ENCODE measurements around the gene DDX24. TPM values are rescaled to one million over a fixed set of nuclear protein-coding genes. Genes with fewer than 3 reads are reported as not detected.

Gene DDX24
- total RNA-seq, 2 donors from 2014 or later: 48.0 to 95.6 TPM

DNA sequence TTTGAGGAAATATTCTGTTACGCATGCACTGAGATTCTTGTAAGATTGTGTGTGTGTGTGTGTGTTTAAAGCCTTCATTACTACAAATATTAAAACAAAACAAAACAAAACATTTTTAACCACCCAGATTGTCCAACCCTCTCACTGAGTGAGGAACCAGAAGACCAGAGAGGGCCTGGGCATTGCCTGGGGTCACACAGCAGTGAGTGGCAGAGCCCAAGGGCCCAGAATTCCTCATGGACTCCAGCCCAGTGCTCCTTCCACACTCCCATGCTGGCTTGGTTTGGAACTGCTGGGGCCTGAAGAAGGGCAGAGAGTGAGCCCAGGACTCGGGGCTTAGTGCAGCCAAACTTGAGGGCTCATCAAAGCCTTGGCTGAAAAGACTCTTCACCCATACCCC, 56.5 kb downstream of the DDX24 start:
- Histone ChIP-seq H3K27ac (no peak overlapping the region), H3K36me3 (replicated peaks in 1 of 2; ENCODE audit: insufficient read depth in 1 of 2, low read depth in 2 of 2) (no peaks in the 10 kb centered on the region), H3K9me3 (no peaks in the 10 kb centered on the region), H3K4me1 (peaks cover 15% of the 10 kb centered on the region), H3K27me3 (no peaks in the 10 kb centered on the region), H3K4me3 (no peak overlapping the region)
- ATAC-seq (no peak), DNase-seq (no peak)
- intact Hi-C loops (cut with DNase I): no loop called here
- TF ChIP-seq, protein P1, sequence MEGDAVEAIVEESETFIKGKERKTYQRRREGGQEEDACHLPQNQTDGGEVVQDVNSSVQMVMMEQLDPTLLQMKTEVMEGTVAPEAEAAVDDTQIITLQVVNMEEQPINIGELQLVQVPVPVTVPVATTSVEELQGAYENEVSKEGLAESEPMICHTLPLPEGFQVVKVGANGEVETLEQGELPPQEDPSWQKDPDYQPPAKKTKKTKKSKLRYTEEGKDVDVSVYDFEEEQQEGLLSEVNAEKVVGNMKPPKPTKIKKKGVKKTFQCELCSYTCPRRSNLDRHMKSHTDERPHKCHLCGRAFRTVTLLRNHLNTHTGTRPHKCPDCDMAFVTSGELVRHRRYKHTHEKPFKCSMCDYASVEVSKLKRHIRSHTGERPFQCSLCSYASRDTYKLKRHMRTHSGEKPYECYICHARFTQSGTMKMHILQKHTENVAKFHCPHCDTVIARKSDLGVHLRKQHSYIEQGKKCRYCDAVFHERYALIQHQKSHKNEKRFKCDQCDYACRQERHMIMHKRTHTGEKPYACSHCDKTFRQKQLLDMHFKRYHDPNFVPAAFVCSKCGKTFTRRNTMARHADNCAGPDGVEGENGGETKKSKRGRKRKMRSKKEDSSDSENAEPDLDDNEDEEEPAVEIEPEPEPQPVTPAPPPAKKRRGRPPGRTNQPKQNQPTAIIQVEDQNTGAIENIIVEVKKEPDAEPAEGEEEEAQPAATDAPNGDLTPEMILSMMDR (IDR thresholded peaks at IDR 0.05): no peak
- no peak for TF ChIP-seq POLR2A (IDR thresholded peaks at IDR 0.05)
- 94 to 100% methylated on average over 2 of the region's 2 CpGs for WGBS, 2 donors

DNA sequence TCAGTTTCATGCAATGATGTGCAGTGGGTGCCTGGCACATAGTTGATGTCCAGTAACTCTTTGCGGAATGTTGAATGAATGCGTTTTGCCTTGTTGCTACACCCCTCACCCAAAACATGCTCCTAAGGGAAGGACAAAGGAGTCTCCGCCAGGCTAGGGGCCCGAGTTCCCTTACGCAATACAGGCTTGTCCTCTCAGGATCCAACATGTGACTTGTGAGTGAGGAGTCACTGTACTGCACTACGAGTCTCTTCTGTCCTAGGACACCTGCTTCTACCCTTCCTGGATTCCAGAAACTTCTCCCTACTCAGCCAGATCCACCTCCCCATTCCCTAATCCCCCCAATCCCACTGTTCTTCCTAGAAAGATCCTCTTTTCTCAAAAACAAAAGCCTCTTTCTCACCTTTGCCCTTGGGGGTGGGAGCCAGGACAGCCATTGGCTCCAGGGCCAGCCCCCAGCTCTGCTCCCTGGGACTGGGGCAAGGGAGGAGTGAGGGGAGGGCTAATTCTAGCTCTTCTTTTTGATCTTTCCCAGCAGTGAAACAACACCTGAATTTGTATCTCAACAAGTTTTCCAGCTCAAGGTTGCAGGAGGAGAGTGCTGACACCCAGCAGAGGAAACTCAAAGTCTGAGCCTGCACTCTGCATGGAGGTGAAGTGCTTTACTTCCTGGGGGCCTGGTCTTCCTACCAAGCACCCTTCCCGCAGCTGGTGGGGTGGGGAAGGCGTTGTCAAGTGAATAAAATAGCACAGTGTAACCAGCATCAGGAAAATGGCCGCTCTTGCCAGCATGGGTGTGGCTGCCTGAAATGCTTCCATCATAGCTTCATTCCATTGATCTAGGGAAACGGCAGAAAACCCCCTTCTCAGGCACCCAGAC, 58.2 kb downstream of the DDX24 start:
- Histone ChIP-seq H3K27me3 (no peaks in the 10 kb centered on the region), H3K27ac (no peak overlapping the region), H3K36me3 (replicated peaks in 1 of 2; ENCODE audit: insufficient read depth in 1 of 2, low read depth in 2 of 2) (no peaks in the 10 kb centered on the region), H3K4me1 (peaks cover 19% of the 10 kb centered on the region), H3K9me3 (no peaks in the 10 kb centered on the region), H3K4me3 (no peak overlapping the region)
- 76 to 86% methylated on average over 10 of the region's 10 CpGs for WGBS, 2 donors
- TF ChIP-seq, protein P1 (IDR thresholded peaks at IDR 0.05): no peak
- TF ChIP-seq POLR2A (IDR thresholded peaks at IDR 0.05): no peak
- intact Hi-C loops (cut with DNase I): no loop called here
- ATAC-seq (no peak), DNase-seq (no peak)

DNA sequence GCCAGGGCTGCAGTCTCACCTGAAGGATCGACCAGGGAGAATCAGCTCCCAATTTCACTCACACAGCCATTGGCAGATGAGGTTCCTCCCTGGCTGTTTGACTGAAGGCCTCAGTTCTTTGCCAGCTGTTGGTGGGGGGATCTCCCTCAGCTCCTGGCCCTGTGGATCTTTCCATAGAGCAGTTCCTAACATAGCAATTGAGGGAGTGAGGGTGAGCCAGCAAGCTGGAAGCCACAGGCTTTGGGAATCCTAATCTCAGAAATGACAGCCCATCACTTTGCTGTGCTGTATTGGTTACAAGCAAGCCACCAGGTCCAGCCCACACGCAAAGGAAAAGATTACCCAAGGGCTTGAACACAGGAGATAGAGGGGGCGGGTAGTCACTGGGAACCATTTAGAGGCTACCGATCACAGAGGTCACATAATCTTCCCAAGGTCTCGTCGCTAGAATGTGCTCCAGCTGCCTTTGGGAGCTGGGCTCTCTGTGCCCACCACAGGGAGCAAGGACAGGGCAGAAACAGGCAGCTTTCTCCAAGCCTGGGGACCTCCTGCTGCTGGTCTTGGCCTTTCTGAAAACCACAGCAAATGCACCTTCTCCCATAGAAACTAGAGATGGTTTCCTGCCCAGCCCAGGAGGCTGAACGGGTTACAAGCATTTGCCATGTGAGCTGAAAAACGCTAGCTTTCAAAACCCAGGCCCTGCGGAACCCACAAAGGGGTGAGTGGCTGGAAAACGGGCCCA, 59.4 kb downstream of the DDX24 start:
- Histone ChIP-seq H3K27ac (no peak overlapping the region), H3K4me1 (peaks cover 11% of the 10 kb centered on the region), H3K27me3 (no peaks in the 10 kb centered on the region), H3K4me3 (no peak overlapping the region), H3K36me3 (replicated peaks in 1 of 2; ENCODE audit: insufficient read depth in 1 of 2, low read depth in 2 of 2) (no peaks in the 10 kb centered on the region), H3K9me3 (no peaks in the 10 kb centered on the region)
- ATAC-seq (no peak), DNase-seq (no peak)
- intact Hi-C loops (cut with DNase I): no loop called here
- TF ChIP-seq, protein P1 (IDR thresholded peaks at IDR 0.05): no peak
- no peak for TF ChIP-seq POLR2A (IDR thresholded peaks at IDR 0.05)
- WGBS, 2 donors: 48 to 69% methylated on average over 9 of the region's 10 CpGs

DNA sequence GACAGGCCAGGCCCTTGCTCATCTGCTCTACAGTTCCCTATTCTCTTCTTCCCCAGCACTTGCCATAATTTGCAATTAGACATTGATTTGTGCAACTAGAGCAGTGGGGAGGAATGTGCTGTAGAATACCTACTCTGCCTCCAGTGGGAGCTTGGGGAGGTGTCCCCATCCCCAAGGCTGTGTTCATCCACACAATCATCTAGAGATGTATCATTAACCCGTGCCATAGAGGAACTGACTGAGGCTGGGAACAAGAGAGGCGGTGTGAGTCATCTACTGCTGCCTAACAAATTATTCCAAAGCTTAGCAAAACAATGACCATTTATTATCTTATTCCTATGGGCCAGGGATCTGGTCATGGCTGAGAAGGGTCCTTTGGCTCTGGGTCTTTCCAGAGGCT, 60.0 kb downstream of the DDX24 start:
- no peak for TF ChIP-seq POLR2A (IDR thresholded peaks at IDR 0.05)
- TF ChIP-seq, protein P1 (IDR thresholded peaks at IDR 0.05): no peak
- H3K36me3 ChIP-seq (replicated peaks in 1 of 2; ENCODE audit: insufficient read depth in 1 of 2, low read depth in 2 of 2): no peaks in the 10 kb centered on the region
- no peak overlapping the region for H3K27ac ChIP-seq
- H3K9me3 ChIP-seq: no peaks in the 10 kb centered on the region
- H3K4me3 ChIP-seq: no peak overlapping the region
- no peaks in the 10 kb centered on the region for H3K27me3 ChIP-seq
- H3K4me1 ChIP-seq: peaks cover 10% of the 10 kb centered on the region
- intact Hi-C loops (cut with DNase I): no loop called here
- 77 to 78% methylated on average over 2 of the region's 2 CpGs for WGBS, 2 donors
- no peak for ATAC-seq
- no peak for DNase-seq

Data from body of pancreas (tissue), 4 donors.